Epithelial cell of proximal tubule (primary cell): ENCODE measurements around the gene CEP20. TPM values are rescaled to one million over a fixed set of nuclear protein-coding genes. Genes with fewer than 3 reads are reported as not detected.

Experiments
- DNase-seq: peaks from one replicate; pipeline ENCODE4 v3.0.0-alpha.2; 2011; ENCODE audit warnings: low read depth
- H3K4me3 ChIP-seq: 2 replicates; pipeline ENCODE4 v1.5.1; 2011; ENCODE audit warnings: low read depth, mild to moderate bottlenecking, low read length
- CTCF ChIP-seq: conservative IDR thresholded peaks from 2 replicates; pipeline ENCODE4 v1.5.1; 2012; ENCODE audit warnings: low read depth, mild to moderate bottlenecking, low read length
- total RNA-seq: library from RNA; depleted of rRNA; stranded (reverse); fragments of >200 nt; gene quantifications from 2 replicates; pipeline ENCODE4 v1.2.3, GENCODE V29; 2015

CEP20 gene
- total RNA-seq, 1 donor from 2014 or later = 39.1 TPM

DNA sequence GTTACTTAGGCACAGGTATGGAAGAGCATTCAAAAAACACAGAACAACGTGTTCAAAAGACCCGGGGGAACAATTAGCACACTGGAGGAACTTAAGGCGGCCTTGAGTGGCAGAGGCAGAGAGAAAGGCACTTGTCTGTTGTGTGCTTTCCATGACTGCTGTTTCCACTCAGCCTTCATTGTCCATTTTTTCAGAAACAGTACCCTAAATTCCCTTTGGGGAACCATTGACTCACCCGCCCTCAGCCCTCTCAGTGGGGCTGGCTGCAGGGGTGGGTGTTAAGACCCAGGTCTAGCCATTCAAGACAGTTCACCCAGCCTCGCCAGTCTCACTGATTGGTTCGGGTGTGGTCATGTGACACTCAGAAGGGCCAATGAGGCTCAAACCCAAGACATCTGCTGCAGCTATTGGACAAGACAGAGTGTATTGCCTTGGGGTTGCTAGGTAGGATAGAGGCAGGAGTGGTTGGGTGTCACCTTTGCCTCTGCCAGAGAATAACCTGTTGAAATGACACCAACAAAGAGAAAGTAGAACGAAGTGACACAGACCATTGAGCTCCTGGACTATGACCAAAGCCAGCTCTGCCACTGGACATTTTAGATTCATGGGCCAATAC lies 19.6 kb upstream of the CEP20 start:
- no peak overlapping the region for H3K4me3 ChIP-seq
- no peak for TF ChIP-seq CTCF
- no peak for DNase-seq

DNA sequence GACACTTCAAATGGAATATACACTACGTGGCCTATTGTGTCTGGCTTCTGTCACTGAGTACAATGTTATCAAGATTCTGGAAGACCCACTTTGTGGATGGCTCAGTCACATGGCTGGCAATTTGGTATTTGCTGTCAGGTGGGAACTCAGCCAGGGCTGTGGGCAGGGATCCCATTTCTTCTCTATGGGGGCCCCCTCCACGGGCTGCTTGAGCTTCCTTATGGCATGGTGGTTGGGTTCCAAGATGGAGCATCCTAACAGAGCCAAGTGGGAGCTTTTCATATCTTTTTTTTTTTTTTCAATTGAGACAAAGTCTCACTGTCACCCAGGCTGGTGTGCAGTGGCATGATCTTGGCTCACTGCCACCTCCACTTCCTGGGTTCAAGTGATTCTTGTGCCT lies 18.0 kb upstream of the CEP20 start:
- no peak overlapping the region for H3K4me3 ChIP-seq
- TF ChIP-seq CTCF = no peak
- DNase-seq = no peak

GRCh38 chr16:15903960-15904359 lies 15.6 kb upstream of the CEP20 start:
- no peak for TF ChIP-seq CTCF
- DNase-seq = no peak
- no peak overlapping the region for H3K4me3 ChIP-seq

DNA sequence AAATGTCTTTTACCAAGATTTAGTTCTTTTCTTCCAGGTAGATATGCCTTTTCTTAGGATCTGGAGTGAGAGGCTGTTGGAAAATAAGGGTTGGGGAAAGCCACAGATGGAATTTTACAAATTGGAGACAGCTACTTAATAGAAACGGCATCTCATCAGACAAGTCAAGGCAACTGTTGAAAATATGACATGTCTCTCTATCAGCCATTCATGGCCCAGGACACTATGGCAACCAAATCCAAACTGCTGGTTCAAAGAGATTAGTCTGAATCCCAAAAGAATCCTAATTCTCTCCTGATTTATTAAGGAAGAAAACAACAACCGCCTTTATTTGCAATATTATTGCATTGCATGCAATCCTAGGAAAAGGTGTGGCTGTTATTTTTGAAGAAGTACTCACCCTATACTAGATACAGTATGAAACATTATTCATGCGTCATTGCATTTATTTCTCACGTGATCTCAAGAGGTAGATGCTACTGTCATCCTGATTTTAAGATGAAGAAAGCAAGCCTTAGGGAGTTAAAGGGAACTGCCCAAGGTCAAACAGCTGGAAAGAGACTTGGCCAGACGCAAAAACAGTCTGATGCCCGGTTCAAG lies 12.6 kb upstream of the CEP20 start:
- no peak overlapping the region for H3K4me3 ChIP-seq
- TF ChIP-seq CTCF = no peak
- no peak for DNase-seq

DNA sequence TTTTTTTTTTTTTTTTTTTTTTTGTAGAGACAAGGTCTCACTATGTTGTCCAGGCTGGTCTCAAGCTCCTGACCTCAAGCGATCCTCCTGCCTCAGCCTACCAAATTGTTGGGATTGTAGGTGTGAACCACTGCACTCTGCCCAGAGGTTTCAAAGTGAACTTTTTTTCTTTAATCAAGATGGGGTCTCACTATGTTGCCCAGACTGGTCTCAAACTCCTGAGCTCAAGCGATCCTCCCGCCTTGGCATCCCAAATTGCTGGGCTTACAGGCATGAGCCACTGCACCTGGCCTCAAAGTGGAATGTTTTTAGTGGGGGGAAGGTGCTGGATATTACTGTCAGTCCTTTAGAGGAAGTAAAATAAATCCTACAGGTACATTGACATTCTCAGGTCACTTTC lies 12.0 kb upstream of the CEP20 start:
- DNase-seq = no peak
- TF ChIP-seq CTCF = no peak

GRCh38 chr16:15899538-15900100 lies 11.2 kb upstream of the CEP20 start:
- H3K4me3 ChIP-seq = no peak overlapping the region
- DNase-seq = peak; percentile 86
- no peak for TF ChIP-seq CTCF

More for the DNA sequence above, 12.0 kb upstream of the CEP20 start:
- no peak overlapping the region for H3K4me3 ChIP-seq

GRCh38 chr16:15898654-15899053 lies 10.3 kb upstream of the CEP20 start:
- no peak for TF ChIP-seq CTCF
- no peak for DNase-seq
- no peak overlapping the region for H3K4me3 ChIP-seq
